Inflammatory macrophage (primary cell): Measurements from ENCODE around the gene MEGF10.
"Not testable (repeated sequence)": the region's sequence is repeated elsewhere in the genome, so short reads cannot be mapped to it uniquely, and the experiment has no call there.

ENCODE experiments used
- DNase-seq, 2 donors: peaks; one replicate each; pipeline ENCODE4 v3.0.0-alpha.2; 2020 to 2022
- total RNA-seq, 18 experiments: gene quantifications; one replicate each; lab custom pipeline; 2026; ENCODE audit warnings: mixed read lengths in 6 of 18, inconsistent platforms in 2 of 18; lab: John Stamatoyannopoulos, UW

MEGF10 gene
- total RNA-seq = 0 to 0.57 (median 0.17) reads per million in 18 experiments

GRCh38 chr5:127290019-127290945 lies at the start of gene MEGF10:
TSS of gene MEGF10 (plus strand) at chr5:127290796. CDS start at chr5:127331309, 40,513 bp downstream.
- peak in 1 of 2 donors; percentile 27 for DNase-seq

GRCh38 chr5:127243011-127243410 lies 47.6 kb upstream of the MEGF10 start:
- no peak for DNase-seq

- DNase-seq = no peak
Observed at GRCh38 chr5:127254729-127255284, 35.8 kb upstream of the MEGF10 start.

- DNase-seq = no peak
Observed at GRCh38 chr5:127256886-127257597, 33.6 kb upstream of the MEGF10 start.

- DNase-seq = no peak
Observed at GRCh38 chr5:127260686-127261085, 29.9 kb upstream of the MEGF10 start.

GRCh38 chr5:127265473-127265872 lies 25.1 kb upstream of the MEGF10 start:
- DNase-seq = not testable (repeated sequence)

GRCh38 chr5:127268342-127268741 lies 22.3 kb upstream of the MEGF10 start:
- DNase-seq = not testable (repeated sequence)

- not testable (repeated sequence) for DNase-seq
Observed at GRCh38 chr5:127270713-127271112, 19.9 kb upstream of the MEGF10 start.

- DNase-seq = no peak
Observed at GRCh38 chr5:127275641-127276193, 14.9 kb upstream of the MEGF10 start.

- DNase-seq = no peak
Observed at GRCh38 chr5:127280491-127281220, 9.9 kb upstream of the MEGF10 start.

GRCh38 chr5:127281609-127282008 lies 9.0 kb upstream of the MEGF10 start:
- DNase-seq = no peak

GRCh38 chr5:127288676-127289075 lies 1.9 kb upstream of the MEGF10 start:
- no peak for DNase-seq

GRCh38 chr5:127290946-127291693 lies 524 bp downstream of the MEGF10 start:
- DNase-seq = no peak

GRCh38 chr5:127292030-127292735 lies 1.6 kb downstream of the MEGF10 start:
- no peak for DNase-seq

GRCh38 chr5:127293373-127293772 lies 2.8 kb downstream of the MEGF10 start:
- no peak for DNase-seq

GRCh38 chr5:127294829-127295228 lies 4.2 kb downstream of the MEGF10 start:
- DNase-seq = no peak

GRCh38 chr5:127295454-127295853 lies 4.9 kb downstream of the MEGF10 start:
- DNase-seq = no peak

GRCh38 chr5:127296321-127296720 lies 5.7 kb downstream of the MEGF10 start:
- no peak for DNase-seq

- DNase-seq = not testable (repeated sequence)
Observed at GRCh38 chr5:127296894-127297293, 6.3 kb downstream of the MEGF10 start.

GRCh38 chr5:127297348-127298035 lies 6.9 kb downstream of the MEGF10 start:
- DNase-seq = no peak
